GM12878 (cell line): Measurements from ENCODE around the gene FHOD3. TPM values are rescaled to one million over a fixed set of nuclear protein-coding genes. Genes with fewer than 3 reads are reported as not detected.

Experiments
- ATAC-seq: fragments of 200-7000 bp; cut with Tn5 transposase; 3 replicates; pipeline ENCODE4 v1.9.1; 2020; ENCODE audit warnings: mild to moderate bottlenecking, moderate library complexity
- BruUV-seq: library from RNA; stranded (reverse); fragments of 400-500 nt; replicated peaks from 2 replicates; lab custom pipeline; 2021; lab: Mats Ljungman, UMichigan
- CTCF ChIA-PET: fragments of 300-600 bp; sonication (Branson Sonifier 250); formaldehyde crosslinking; extraction: SDS; loops from one replicate; lab custom pipeline; 2021; ENCODE audit warnings: inconsistent platforms; lab: Yijun Ruan, JAX
- POLR2A ChIA-PET: fragments of 350-600 bp; formaldehyde crosslinking; extraction: SDS; loops from one replicate; lab custom pipeline; 2021; ENCODE audit warnings: inconsistent platforms; lab: Charles Lee
- RAD21 ChIA-PET: fragments of 300-600 bp; sonication (Branson Sonifier 250); formaldehyde crosslinking; loops from one replicate; lab custom pipeline; 2023; ENCODE audit warnings: antibody characterized with exemption; ENCODE audit not compliant: unreplicated experiment; lab: Charles Lee
- SMC1A ChIA-PET: fragments of 300-600 bp; sonication (Branson Sonifier 250); formaldehyde crosslinking; loops from one replicate; lab custom pipeline; 2023; ENCODE audit not compliant: unreplicated experiment, uncharacterized antibody; lab: Charles Lee
- DNase-seq: peaks from one replicate; pipeline ENCODE4 v3.0.0-alpha.2; 2011; ENCODE audit warnings: low read depth, low spot score
- FAIRE-seq: peaks from 3 replicates; lab custom pipeline; 2011; peaks lifted over from hg19 to GRCh38; lab: Jason Lieb, UNC
- H2AFZ ChIP-seq: 2 replicates; pipeline ENCODE4 v1.6.0; 2011; ENCODE audit warnings: low read depth, low read length, control low read depth; ENCODE audit not compliant: control insufficient read depth
- H3K27ac ChIP-seq: 2 replicates; pipeline ENCODE4 v1.5.1; 2011; ENCODE audit warnings: control low read depth; ENCODE audit not compliant: control insufficient read depth, insufficient read depth
- H3K27me3 ChIP-seq, 2 experiments: replicated peaks in 1 of 2; 2 replicates each; pipeline versions ENCODE4 v1.6.0 to v1.6.1; 2011; ENCODE audit warnings: low read length in 1 of 2; ENCODE audit not compliant: control insufficient read depth in 2 of 2, insufficient read depth in 2 of 2
- H3K36me3 ChIP-seq, 2 experiments: 2 replicates each; pipeline ENCODE4 v1.5.1; 2011; ENCODE audit warnings: low read length in 1 of 2; ENCODE audit not compliant: control insufficient read depth in 2 of 2, insufficient read depth in 2 of 2
- H3K4me1 ChIP-seq: 2 replicates; pipeline ENCODE4 v1.6.1; 2011; ENCODE audit warnings: mild to moderate bottlenecking, low read length, moderate library complexity, mixed read lengths; ENCODE audit not compliant: control insufficient read depth, insufficient read depth
- H3K4me2 ChIP-seq: 2 replicates; pipeline ENCODE4 v1.6.0; 2011; ENCODE audit warnings: control low read depth; ENCODE audit not compliant: control insufficient read depth, insufficient read depth
- H3K4me3 ChIP-seq: fragments of 200-600 bp; sonication (generic); 2 replicates; pipeline ENCODE4 v1.5.1; 2016
- H3K79me2 ChIP-seq: 2 replicates; pipeline ENCODE4 v1.6.0; 2011; ENCODE audit warnings: low read length; ENCODE audit not compliant: control insufficient read depth, insufficient read depth
- H3K9ac ChIP-seq: 2 replicates; pipeline ENCODE4 v1.8.0; 2011; ENCODE audit warnings: low read length, control low read depth, mixed read lengths; ENCODE audit not compliant: control insufficient read depth, insufficient read depth
- H3K9me3 ChIP-seq: replicated peaks from 3 replicates; pipeline ENCODE4 v1.5.1; 2011; ENCODE audit warnings: mild to moderate bottlenecking, low read length; ENCODE audit not compliant: control insufficient read depth, insufficient read depth
- H4K20me1 ChIP-seq: 2 replicates; pipeline ENCODE4 v1.6.0; 2011; ENCODE audit not compliant: control insufficient read depth, insufficient read depth
- CHD2 ChIP-seq: IDR thresholded peaks from 2 replicates; pipeline ENCODE4 v1.6.1; 2011; ENCODE audit warnings: low read depth, low read length, improper control_type of control experiment, borderline replicate concordance
- EED ChIP-seq: sonication (generic); IDR thresholded peaks from 2 replicates; pipeline ENCODE4 v1.6.1; 2016; ENCODE audit warnings: antibody characterized with exemption, low read depth
- EGR1 ChIP-seq, 2 experiments: IDR thresholded peaks; 1 replicate in 1 of 2; 2 replicates in 1 of 2; pipeline ENCODE4 v1.6.1; 2011 to 2012; ENCODE audit warnings: low read depth in 2 of 2, low read length in 2 of 2, borderline replicate concordance in 1 of 2, mild to moderate bottlenecking in 1 of 2, moderate library complexity in 1 of 2
- HDAC6 ChIP-seq: fragments of 200-600 bp; sonication (generic); IDR thresholded peaks from one replicate; pipeline ENCODE4 v1.8.0; 2017; ENCODE audit warnings: antibody characterized with exemption; ENCODE audit not compliant: unreplicated experiment
- MTA2 ChIP-seq: fragments of 450-650 bp; IDR thresholded peaks from 2 replicates; pipeline ENCODE4 v1.6.1; 2016; ENCODE audit warnings: low read depth, mild to moderate bottlenecking, moderate library complexity
- MTA3 ChIP-seq: IDR thresholded peaks from 2 replicates; pipeline ENCODE4 v1.6.1; 2012; ENCODE audit warnings: low read length, inconsistent platforms, borderline replicate concordance
- PBX3 ChIP-seq: IDR thresholded peaks from 2 replicates; pipeline ENCODE4 v1.6.1; 2011; ENCODE audit warnings: mild to moderate bottlenecking, low read depth, low read length, moderate library complexity; ENCODE audit not compliant: insufficient replicate concordance
- RB1 ChIP-seq: fragments of 450-650 bp; formaldehyde crosslinking; IDR thresholded peaks from 2 replicates; pipeline ENCODE4 v1.6.1; 2017; ENCODE audit warnings: mild to moderate bottlenecking, borderline replicate concordance
- RELA ChIP-seq: fragments of 450-650 bp; IDR thresholded peaks from 2 replicates; pipeline ENCODE4 v1.8.0; 2014; ENCODE audit warnings: borderline replicate concordance; ENCODE audit not compliant: partially characterized antibody
- SMC3 ChIP-seq: IDR thresholded peaks from 2 replicates; pipeline ENCODE4 v1.6.1; 2011; ENCODE audit warnings: low read length, improper control_type of control experiment, borderline replicate concordance
- SP1 ChIP-seq: IDR thresholded peaks from one replicate; pipeline ENCODE4 v1.6.1; 2011; ENCODE audit warnings: low read depth, low read length
- SREBF1 ChIP-seq: IDR thresholded peaks from 2 replicates; pipeline ENCODE4 v1.6.1; 2012; ENCODE audit warnings: mild to moderate bottlenecking, low read length
- SREBF2 ChIP-seq: IDR thresholded peaks from 2 replicates; pipeline ENCODE4 v1.6.1; 2012; ENCODE audit warnings: mild to moderate bottlenecking, low read length
- ZNF207 ChIP-seq: fragments of 450-650 bp; IDR thresholded peaks from 2 replicates; pipeline ENCODE4 v1.6.1; 2014; ENCODE audit warnings: antibody characterized with exemption, mild to moderate bottlenecking, borderline replicate concordance
- WGBS: methylation state at CpG from one replicate; pipeline ENCODE4 v1.1.6; 2016; ENCODE audit warnings: low lambda C conversion rate; ENCODE audit not compliant: insufficient replicate concordance, insufficient coverage; ENCODE audit errors: missing lambda C conversion rate; 5-methylcytosine and 5-hydroxymethylcytosine counted together
- in situ Hi-C: fragments of 300-500 bp; cut with MboI; formaldehyde crosslinking; loops from 9 replicates; pipeline ENCODE4 v1.14.3; 2018; ENCODE audit warnings: mixed read lengths
- intact Hi-C: fragments of 100-400 bp; cut with micrococcal nuclease; formaldehyde crosslinking; loops from one replicate; pipeline ENCODE4 v1.14.2; 2022; ENCODE audit not compliant: unreplicated experiment
- polyA plus RNA-seq, 11 experiments: library from polyadenylated mRNA; depleted of rRNA in 4 of 11; unstranded in 6 of 11; stranded (reverse) in 5 of 11; fragments of >200 nt; fragmentation: Nextera tagmentation in 4 of 11; fragmentation: Illumina TruSeq in 1 of 11; extraction: Ambion mirVana in 4 of 11; extraction: Trizol in 1 of 11; gene quantifications; 1 replicate in 1 of 11; 2 replicates in 10 of 11; pipeline versions ENCODE4 v1.2.1 to v1.2.3, GENCODE V29; 2011 to 2016; ENCODE audit warnings: inconsistent platforms in 2 of 11, missing spikeins in 2 of 11, low read depth in 1 of 11
- total RNA-seq, 4 experiments: library from RNA; depleted of rRNA in 3 of 4; stranded (reverse); fragments of >200 nt in 3 of 4; fragmentation: Illumina TruSeq in 1 of 4; extraction: Trizol in 1 of 4; gene quantifications; 2 replicates each; pipeline versions ENCODE4 v1.2.1 to v1.2.3, GENCODE V29; 2013 to 2021
- TF ChIP-seq, protein P1 (sequence below): IDR thresholded peaks from 2 replicates; pipeline ENCODE4 v1.6.1; 2012; ENCODE audit warnings: low read depth, low read length, improper control_type of control experiment
- TF ChIP-seq, protein P2 (sequence below): IDR thresholded peaks from 2 replicates; pipeline ENCODE4 v1.6.1; 2011; ENCODE audit warnings: borderline replicate concordance, low read depth, mild to moderate bottlenecking, moderate library complexity, mixed read lengths, low read length; ENCODE audit not compliant: insufficient read depth; ENCODE audit errors: extremely low read length
- TF ChIP-seq, protein P3 (sequence below): fragments of 450-650 bp; IDR thresholded peaks from 2 replicates; pipeline ENCODE4 v1.6.1; 2017; ENCODE audit warnings: mild to moderate bottlenecking, moderate library complexity

Gene FHOD3
- total and polyA plus RNA-seq, 10 of the 15 experiments (the other 5 are each of a cell fraction or from before 2014, with no cell fraction given), result 0.77 to 26.7 (median 10.4) TPM

- H3K27me3 ChIP-seq, result no peaks in the 10 kb centered on the region
- BruUV-seq, result no TSS peak
- ATAC-seq (no peak), FAIRE-seq (no peak), DNase-seq (no peak)
- no peaks in the 10 kb centered on the region for H3K9me3 ChIP-seq
- ChIA-PET SMC1A (interaction anchor here (0.9 to 3.1 kb wide), 10 partner anchors 10 to 183 kb away, joined by 3 to 13 read pairs (median 5); no protein-coding TSS in a partner anchor), CTCF (interaction anchor here (0.6 to 1.1 kb wide), 3 partner anchors 11 to 90 kb away, joined by 3 to 4 read pairs (median 3); no protein-coding TSS in a partner anchor), POLR2A (interaction anchor here (0.8 to 1.4 kb wide), 2 partner anchors 17 kb away, joined by 4 read pairs; no protein-coding TSS in a partner anchor), RAD21 (interaction anchor here (0.7 kb wide), 1 partner anchor 138 kb away, joined by 3 read pairs; no protein-coding TSS in a partner anchor)
- peaks cover 9% of the 10 kb centered on the region for H3K4me1 ChIP-seq
- no peak overlapping the region for H3K4me2 ChIP-seq
- 50% methylated on average over 4 of the region's 4 CpGs for WGBS
- intact Hi-C loops, result no loop called here
- H4K20me1 ChIP-seq, result no peaks in the 10 kb centered on the region
- H3K9ac ChIP-seq, result no peak overlapping the region
- no peak for TF ChIP-seq MTA2
- no peak for TF ChIP-seq SREBF1
- TF ChIP-seq ZNF207, result no peak
- TF ChIP-seq PBX3, result no peak
- TF ChIP-seq, protein P1, sequence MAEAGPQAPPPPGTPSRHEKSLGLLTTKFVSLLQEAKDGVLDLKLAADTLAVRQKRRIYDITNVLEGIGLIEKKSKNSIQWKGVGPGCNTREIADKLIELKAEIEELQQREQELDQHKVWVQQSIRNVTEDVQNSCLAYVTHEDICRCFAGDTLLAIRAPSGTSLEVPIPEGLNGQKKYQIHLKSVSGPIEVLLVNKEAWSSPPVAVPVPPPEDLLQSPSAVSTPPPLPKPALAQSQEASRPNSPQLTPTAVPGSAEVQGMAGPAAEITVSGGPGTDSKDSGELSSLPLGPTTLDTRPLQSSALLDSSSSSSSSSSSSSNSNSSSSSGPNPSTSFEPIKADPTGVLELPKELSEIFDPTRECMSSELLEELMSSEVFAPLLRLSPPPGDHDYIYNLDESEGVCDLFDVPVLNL, result no peak
- no peak for TF ChIP-seq SMC3
- TF ChIP-seq, protein P2, sequence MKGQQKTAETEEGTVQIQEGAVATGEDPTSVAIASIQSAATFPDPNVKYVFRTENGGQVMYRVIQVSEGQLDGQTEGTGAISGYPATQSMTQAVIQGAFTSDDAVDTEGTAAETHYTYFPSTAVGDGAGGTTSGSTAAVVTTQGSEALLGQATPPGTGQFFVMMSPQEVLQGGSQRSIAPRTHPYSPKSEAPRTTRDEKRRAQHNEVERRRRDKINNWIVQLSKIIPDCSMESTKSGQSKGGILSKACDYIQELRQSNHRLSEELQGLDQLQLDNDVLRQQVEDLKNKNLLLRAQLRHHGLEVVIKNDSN, result no peak
- no peak for TF ChIP-seq SREBF2
- TF ChIP-seq HDAC6, result no peak
- no peak for TF ChIP-seq MTA3
- TF ChIP-seq, protein P3, sequence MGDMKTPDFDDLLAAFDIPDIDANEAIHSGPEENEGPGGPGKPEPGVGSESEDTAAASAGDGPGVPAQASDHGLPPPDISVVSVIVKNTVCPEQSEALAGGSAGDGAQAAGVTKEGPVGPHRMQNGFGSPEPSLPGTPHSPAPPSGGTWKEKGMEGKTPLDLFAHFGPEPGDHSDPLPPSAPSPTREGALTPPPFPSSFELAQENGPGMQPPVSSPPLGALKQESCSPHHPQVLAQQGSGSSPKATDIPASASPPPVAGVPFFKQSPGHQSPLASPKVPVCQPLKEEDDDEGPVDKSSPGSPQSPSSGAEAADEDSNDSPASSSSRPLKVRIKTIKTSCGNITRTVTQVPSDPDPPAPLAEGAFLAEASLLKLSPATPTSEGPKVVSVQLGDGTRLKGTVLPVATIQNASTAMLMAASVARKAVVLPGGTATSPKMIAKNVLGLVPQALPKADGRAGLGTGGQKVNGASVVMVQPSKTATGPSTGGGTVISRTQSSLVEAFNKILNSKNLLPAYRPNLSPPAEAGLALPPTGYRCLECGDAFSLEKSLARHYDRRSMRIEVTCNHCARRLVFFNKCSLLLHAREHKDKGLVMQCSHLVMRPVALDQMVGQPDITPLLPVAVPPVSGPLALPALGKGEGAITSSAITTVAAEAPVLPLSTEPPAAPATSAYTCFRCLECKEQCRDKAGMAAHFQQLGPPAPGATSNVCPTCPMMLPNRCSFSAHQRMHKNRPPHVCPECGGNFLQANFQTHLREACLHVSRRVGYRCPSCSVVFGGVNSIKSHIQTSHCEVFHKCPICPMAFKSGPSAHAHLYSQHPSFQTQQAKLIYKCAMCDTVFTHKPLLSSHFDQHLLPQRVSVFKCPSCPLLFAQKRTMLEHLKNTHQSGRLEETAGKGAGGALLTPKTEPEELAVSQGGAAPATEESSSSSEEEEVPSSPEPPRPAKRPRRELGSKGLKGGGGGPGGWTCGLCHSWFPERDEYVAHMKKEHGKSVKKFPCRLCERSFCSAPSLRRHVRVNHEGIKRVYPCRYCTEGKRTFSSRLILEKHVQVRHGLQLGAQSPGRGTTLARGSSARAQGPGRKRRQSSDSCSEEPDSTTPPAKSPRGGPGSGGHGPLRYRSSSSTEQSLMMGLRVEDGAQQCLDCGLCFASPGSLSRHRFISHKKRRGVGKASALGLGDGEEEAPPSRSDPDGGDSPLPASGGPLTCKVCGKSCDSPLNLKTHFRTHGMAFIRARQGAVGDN, result no peak
- no peak for TF ChIP-seq RELA
- TF ChIP-seq EGR1 (IDR thresholded peaks at IDR 0.05; ENCODE audit: borderline replicate concordance in 1 of 2, low read depth in 2 of 2, low read length in 2 of 2), result no peak
- TF ChIP-seq RB1, result no peak
- TF ChIP-seq SP1, result no peak
- TF ChIP-seq EED, result no peak
- no peak for TF ChIP-seq CHD2
- no peak overlapping the region for H3K4me3 ChIP-seq
- no peak overlapping the region for H3K27ac ChIP-seq
- no peaks in the 10 kb centered on the region for H3K79me2 ChIP-seq
- no peak overlapping the region for H2AFZ ChIP-seq
- no peaks in the 10 kb centered on the region; a peak in 1 of 4 replicates for H3K36me3 ChIP-seq
- in situ Hi-C loops, result no loop called here
These were observed 178.9 kb downstream of the FHOD3 start for GRCh38 chr18:36476433-36476832.
